ENCODE measurements around the gene DOCK6. TPM values are rescaled to one million over a fixed set of nuclear protein-coding genes. Genes with fewer than 3 reads are reported as not detected.

Gene DOCK6
- total RNA-seq, 4 donors from 2014 or later: 19.7 to 94.0 (median 33.3) TPM

DNA sequence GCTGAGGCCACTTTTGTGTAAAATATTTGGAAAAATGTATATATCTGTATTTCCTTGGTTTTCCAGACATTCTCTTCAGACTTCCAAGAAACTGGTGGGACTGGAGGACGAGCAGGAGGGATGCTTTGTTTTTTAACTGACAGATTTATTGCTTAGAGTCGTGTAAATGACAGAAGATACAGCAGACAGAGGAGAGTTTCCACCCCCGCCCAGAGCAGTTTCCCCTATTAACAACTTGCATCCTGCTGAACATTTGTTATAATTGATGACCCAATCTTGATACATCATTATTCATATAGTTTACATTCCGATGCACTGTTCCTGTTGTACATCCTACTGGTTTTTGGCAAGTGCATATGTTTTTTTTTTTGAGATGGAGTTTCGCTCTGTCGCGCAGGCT lies 7.1 kb upstream of the DOCK6 start:
- H3K9me3 ChIP-seq: no peaks in the 10 kb centered on the region
- H3K36me3 ChIP-seq: no peaks in the 10 kb centered on the region
- intact Hi-C loops (cut with DNase I): no loop called here
- peak overlapping the region; percentile 44 to 75 (median 65) for H3K27ac ChIP-seq
- TF ChIP-seq, protein P1, sequence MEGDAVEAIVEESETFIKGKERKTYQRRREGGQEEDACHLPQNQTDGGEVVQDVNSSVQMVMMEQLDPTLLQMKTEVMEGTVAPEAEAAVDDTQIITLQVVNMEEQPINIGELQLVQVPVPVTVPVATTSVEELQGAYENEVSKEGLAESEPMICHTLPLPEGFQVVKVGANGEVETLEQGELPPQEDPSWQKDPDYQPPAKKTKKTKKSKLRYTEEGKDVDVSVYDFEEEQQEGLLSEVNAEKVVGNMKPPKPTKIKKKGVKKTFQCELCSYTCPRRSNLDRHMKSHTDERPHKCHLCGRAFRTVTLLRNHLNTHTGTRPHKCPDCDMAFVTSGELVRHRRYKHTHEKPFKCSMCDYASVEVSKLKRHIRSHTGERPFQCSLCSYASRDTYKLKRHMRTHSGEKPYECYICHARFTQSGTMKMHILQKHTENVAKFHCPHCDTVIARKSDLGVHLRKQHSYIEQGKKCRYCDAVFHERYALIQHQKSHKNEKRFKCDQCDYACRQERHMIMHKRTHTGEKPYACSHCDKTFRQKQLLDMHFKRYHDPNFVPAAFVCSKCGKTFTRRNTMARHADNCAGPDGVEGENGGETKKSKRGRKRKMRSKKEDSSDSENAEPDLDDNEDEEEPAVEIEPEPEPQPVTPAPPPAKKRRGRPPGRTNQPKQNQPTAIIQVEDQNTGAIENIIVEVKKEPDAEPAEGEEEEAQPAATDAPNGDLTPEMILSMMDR (IDR thresholded peaks at IDR 0.05): no peak
- TF ChIP-seq POLR2A (IDR thresholded peaks at IDR 0.05): no peak
- no peak for DNase-seq
- peaks cover 18 to 54% (median 28%) of the 10 kb centered on the region in 3 donors for H3K4me1 ChIP-seq
- WGBS, 2 donors: 16 to 31% methylated on average over 6 of the region's 7 CpGs
- peaks cover 0 to 7% (median 0%) of the 10 kb centered on the region in 4 donors for H3K27me3 ChIP-seq
- H3K4me3 ChIP-seq: no peak overlapping the region

DNA sequence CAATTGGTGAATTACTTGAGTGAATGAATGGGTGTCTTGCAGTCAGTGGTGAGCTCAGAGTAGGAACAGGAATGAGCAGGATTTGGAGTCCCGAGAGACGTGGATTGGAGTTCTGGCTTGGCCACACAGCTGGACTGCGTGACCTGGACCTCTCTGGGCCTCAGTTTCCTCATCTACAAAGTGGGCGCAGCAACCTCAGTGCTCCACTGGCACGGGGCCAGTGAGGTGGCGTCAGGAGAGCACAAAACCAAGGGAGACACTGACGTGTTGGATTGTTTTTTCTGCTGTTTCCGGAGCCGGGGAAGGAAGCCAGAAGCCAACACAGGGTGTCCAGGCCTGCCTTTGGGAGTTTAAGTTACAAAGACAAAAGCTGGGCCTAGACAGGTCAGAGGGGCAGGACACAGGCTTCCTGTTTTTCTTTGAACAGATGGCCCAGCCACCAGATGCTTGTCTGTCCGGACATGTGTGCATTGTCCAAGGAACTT lies 6.5 kb upstream of the DOCK6 start:
- DNase-seq: no peak
- no peak overlapping the region for H3K4me3 ChIP-seq
- H3K4me1 ChIP-seq: peaks cover 20 to 59% (median 28%) of the 10 kb centered on the region in 3 donors
- peaks cover 0 to 1% (median 0%) of the 10 kb centered on the region in 4 donors for H3K27me3 ChIP-seq
- no peaks in the 10 kb centered on the region for H3K36me3 ChIP-seq
- TF ChIP-seq, protein P1 (IDR thresholded peaks at IDR 0.05): no peak
- TF ChIP-seq POLR2A (IDR thresholded peaks at IDR 0.05): no peak
- WGBS, 2 donors: 12 to 14% methylated on average over 8 to 10 of the region's 10 CpGs
- H3K9me3 ChIP-seq: no peaks in the 10 kb centered on the region
- intact Hi-C loops (cut with DNase I): no loop called here
- H3K27ac ChIP-seq: peak overlapping the region; percentile 44 to 75 (median 65)

DNA sequence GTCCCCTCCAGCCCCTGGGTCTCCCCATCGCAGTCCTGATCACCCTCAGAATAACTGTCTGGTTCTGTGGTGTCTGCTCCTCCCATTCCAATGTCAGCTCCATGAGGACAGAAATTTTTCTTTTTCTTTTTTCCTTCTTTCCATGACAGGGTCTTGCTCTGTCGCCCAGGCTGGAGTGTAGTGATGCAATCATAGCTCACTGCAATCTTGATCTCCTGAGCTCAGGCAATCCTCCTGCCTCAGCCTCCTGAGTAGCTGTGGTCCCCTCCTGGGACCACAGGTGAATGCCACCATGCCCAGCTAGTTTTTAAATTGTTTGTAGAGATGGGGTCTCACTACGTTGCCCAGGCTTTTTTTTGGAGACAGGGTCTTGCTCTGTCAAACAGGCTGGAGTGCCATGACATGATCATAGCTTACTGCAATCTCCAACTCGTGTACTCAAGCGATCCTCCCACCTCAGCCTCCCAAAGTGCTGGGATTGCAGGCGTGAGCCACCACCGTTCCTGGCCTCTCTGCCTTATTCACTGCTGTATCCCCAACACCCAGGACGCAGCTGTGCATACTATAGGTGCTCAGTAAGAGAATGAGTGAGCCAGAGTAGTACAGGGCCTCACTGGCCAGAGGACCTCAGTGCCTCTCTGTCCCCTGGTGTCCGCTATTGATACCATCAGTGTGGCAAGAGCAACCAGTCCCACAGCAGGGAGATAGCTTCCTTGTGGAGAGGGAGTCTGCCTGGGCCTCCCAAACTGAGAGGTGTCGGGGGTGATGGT lies 5.2 kb upstream of the DOCK6 start:
- Histone ChIP-seq H3K36me3 (no peaks in the 10 kb centered on the region), H3K4me1 (peaks cover 26 to 60% (median 34%) of the 10 kb centered on the region in 3 donors), H3K4me3 (no peak overlapping the region), H3K27me3 (no peaks in the 10 kb centered on the region), H3K9me3 (no peaks in the 10 kb centered on the region), H3K27ac (peak overlapping the region in 3 of 4 donors; percentile 60 to 75 (median 70))
- 88 to 93% methylated on average over 7 to 9 of the region's 10 CpGs for WGBS, 2 donors
- DNase-seq: no peak
- intact Hi-C loops (cut with DNase I): no loop called here
- TF ChIP-seq, protein P1 (IDR thresholded peaks at IDR 0.05): no peak
- no peak for TF ChIP-seq POLR2A (IDR thresholded peaks at IDR 0.05)

DNA sequence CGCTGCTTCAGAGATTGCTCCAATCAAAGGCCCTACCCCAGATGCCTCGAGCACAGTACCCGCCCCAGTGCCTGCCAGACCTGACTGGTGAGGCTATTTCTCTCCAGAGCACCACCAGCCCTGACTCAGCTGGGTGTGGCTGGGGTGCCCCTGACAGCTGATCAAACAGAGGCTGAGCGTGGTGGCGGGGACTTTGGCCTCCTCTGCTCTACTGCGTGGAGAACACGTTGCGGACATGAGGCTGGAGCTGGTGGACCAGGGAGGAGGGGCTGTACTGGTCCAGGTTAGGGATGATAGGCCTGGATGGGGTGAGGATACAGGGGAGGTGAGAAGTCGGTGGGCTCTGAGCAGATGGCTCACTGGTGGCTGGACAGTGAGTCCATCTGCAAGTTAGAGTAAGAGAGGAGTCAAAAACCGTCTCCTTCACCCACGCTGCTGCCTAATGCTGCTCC lies 3.5 kb upstream of the DOCK6 start:
- intact Hi-C loops (cut with DNase I): no loop called here
- Histone ChIP-seq H3K36me3 (no peaks in the 10 kb centered on the region), H3K9me3 (no peaks in the 10 kb centered on the region), H3K27ac (peak overlapping the region; percentile 73 to 89 (median 86)), H3K27me3 (no peaks in the 10 kb centered on the region), H3K4me3 (no peak overlapping the region), H3K4me1 (peaks cover 35 to 72% (median 36%) of the 10 kb centered on the region in 3 donors)
- no peak for DNase-seq
- peak in 1 of 4 donors; percentile 32 for TF ChIP-seq POLR2A (IDR thresholded peaks at IDR 0.05)
- TF ChIP-seq, protein P1 (IDR thresholded peaks at IDR 0.05): no peak
- 50 to 59% methylated on average over 4 to 5 of the region's 11 CpGs for WGBS, 2 donors

DNA sequence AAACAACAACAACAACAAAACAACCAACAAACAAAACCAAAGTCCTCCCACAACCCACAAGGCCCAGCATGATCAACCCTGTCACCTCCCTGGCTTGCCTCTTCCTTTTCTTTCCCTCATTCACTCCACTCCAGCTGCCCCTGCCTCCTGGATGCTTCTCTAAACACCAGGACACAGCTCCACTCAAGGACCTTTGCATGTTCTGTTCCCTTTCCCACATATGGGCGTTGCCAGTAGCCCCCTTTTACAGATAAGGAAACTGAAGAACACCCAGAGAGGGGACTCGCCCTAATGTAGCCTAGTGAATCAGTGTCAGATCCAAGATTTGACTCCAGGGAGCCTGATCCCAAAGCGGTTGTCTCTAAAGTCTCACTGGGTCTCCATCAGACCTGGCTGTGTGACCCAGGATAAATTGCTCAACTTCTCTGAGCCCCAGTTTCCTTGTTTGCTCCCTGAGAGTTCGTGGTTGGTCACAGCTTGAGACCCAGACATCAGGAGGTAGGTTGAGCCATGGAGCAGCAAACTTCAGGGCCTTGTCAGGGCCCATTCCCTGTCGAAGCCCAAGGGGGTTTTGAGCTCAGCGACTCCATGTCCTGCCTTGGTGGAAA lies 3.0 kb upstream of the DOCK6 start:
- Histone ChIP-seq H3K27me3 (no peaks in the 10 kb centered on the region), H3K4me1 (peaks cover 35 to 72% (median 36%) of the 10 kb centered on the region in 3 donors), H3K27ac (peak overlapping the region; percentile 73 to 89 (median 86)), H3K9me3 (no peaks in the 10 kb centered on the region), H3K36me3 (no peaks in the 10 kb centered on the region), H3K4me3 (no peak overlapping the region)
- intact Hi-C loops (cut with DNase I): no loop called here
- DNase-seq: no peak
- TF ChIP-seq, protein P1 (IDR thresholded peaks at IDR 0.05): no peak
- TF ChIP-seq POLR2A (IDR thresholded peaks at IDR 0.05): no peak
- WGBS, 2 donors: 38 to 59% methylated on average over 4 to 6 of the region's 6 CpGs
